Measurements from ENCODE around the gene DAAM1.

DAAM1 gene

GRCh38 chr14:59292028-59292427 is 103.6 kb downstream of the DAAM1 start:
- no peak for DNase-seq (ENCODE audit: low read depth in 2 of 2)

GRCh38 chr14:59292921-59293534 is 104.6 kb downstream of the DAAM1 start:
- no peak for DNase-seq (ENCODE audit: low read depth in 2 of 2)

- DNase-seq (ENCODE audit: low read depth in 2 of 2): no peak
These were observed 105.6 kb downstream of the DAAM1 start for GRCh38 chr14:59293935-59294661.

- no peak for DNase-seq (ENCODE audit: low read depth in 2 of 2)
These were observed 106.2 kb downstream of the DAAM1 start for GRCh38 chr14:59294662-59294992.

GRCh38 chr14:59295951-59296350 is 107.5 kb downstream of the DAAM1 start:
- DNase-seq (ENCODE audit: low read depth in 2 of 2): no peak

GRCh38 chr14:59296508-59296907 is 108.0 kb downstream of the DAAM1 start:
- DNase-seq (ENCODE audit: low read depth in 2 of 2): no peak

- no peak for DNase-seq (ENCODE audit: low read depth in 2 of 2)
These were observed 108.8 kb downstream of the DAAM1 start for GRCh38 chr14:59297071-59297776.

GRCh38 chr14:59299731-59300130 is 111.3 kb downstream of the DAAM1 start:
- DNase-seq (ENCODE audit: low read depth in 2 of 2): no peak

- DNase-seq (ENCODE audit: low read depth in 2 of 2): no peak
These were observed 112.9 kb downstream of the DAAM1 start for GRCh38 chr14:59301354-59301753.

GRCh38 chr14:59302313-59302712 is 113.8 kb downstream of the DAAM1 start:
- no peak for DNase-seq (ENCODE audit: low read depth in 2 of 2)

GRCh38 chr14:59303216-59303615 is 114.7 kb downstream of the DAAM1 start:
- DNase-seq (ENCODE audit: low read depth in 2 of 2): no peak

GRCh38 chr14:59305231-59305630 is 116.8 kb downstream of the DAAM1 start:
- no peak for DNase-seq (ENCODE audit: low read depth in 2 of 2)

GRCh38 chr14:59305836-59306555 is 117.5 kb downstream of the DAAM1 start:
- DNase-seq (ENCODE audit: low read depth in 2 of 2): no peak

GRCh38 chr14:59306775-59307174 is 118.3 kb downstream of the DAAM1 start:
- DNase-seq (ENCODE audit: low read depth in 2 of 2): no peak

GRCh38 chr14:59308086-59308485 is 119.6 kb downstream of the DAAM1 start:
- DNase-seq (ENCODE audit: low read depth in 2 of 2): no peak

GRCh38 chr14:59308673-59309072 is 120.2 kb downstream of the DAAM1 start:
- no peak for DNase-seq (ENCODE audit: low read depth in 2 of 2)

GRCh38 chr14:59309291-59309900 is 120.9 kb downstream of the DAAM1 start:
- no peak for DNase-seq (ENCODE audit: low read depth in 2 of 2)

GRCh38 chr14:59310633-59311032 is 122.2 kb downstream of the DAAM1 start:
- DNase-seq (ENCODE audit: low read depth in 2 of 2): no peak

GRCh38 chr14:59311723-59312122 is 123.3 kb downstream of the DAAM1 start:
- DNase-seq (ENCODE audit: low read depth in 2 of 2): no peak

GRCh38 chr14:59313144-59313651 is 124.7 kb downstream of the DAAM1 start:
- DNase-seq (ENCODE audit: low read depth in 2 of 2): no peak

- no peak for DNase-seq (ENCODE audit: low read depth in 2 of 2)
These were observed 125.5 kb downstream of the DAAM1 start for GRCh38 chr14:59313658-59314608.
